GM18909 (cell line): ENCODE results near the gene OR2A1.
A peak's percentile ranks its signal among the peaks of the same experiment; 100 is the strongest.
"Not testable (repeated sequence)": the region's sequence is repeated elsewhere in the genome, so short reads cannot be mapped to it uniquely, and the experiment has no call there.

Experiments used
- ATAC-seq: cut with Tn5 transposase; IDR thresholded peaks from one replicate; pipeline ENCODE4 v1.9.1; 2021; ENCODE audit warnings: mild to moderate bottlenecking; ENCODE audit not compliant: unreplicated experiment, poor library complexity

OR2A1 gene

GRCh38 chr7:144321677-144322206, 9.5 kb downstream of the OR2A1 start:
- not testable (repeated sequence) for ATAC-seq

- not testable (repeated sequence) for ATAC-seq
Measured at GRCh38 chr7:144323359-144323758, 11.1 kb downstream of the OR2A1 start.

GRCh38 chr7:144325868-144326267, 13.6 kb downstream of the OR2A1 start:
- ATAC-seq, result not testable (repeated sequence)

- ATAC-seq, result not testable (repeated sequence)
Measured at GRCh38 chr7:144330044-144330443, 17.8 kb downstream of the OR2A1 start.

GRCh38 chr7:144331221-144331995, 19.2 kb downstream of the OR2A1 start:
- not testable (repeated sequence) for ATAC-seq

- ATAC-seq, result not testable (repeated sequence)
Measured at GRCh38 chr7:144331996-144332288, 19.7 kb downstream of the OR2A1 start.

- ATAC-seq, result peak; percentile 36
Measured at GRCh38 chr7:144348625-144349024, 36.4 kb downstream of the OR2A1 start.

- not testable (repeated sequence) for ATAC-seq
Measured at GRCh38 chr7:144351667-144352066, 39.4 kb downstream of the OR2A1 start.

GRCh38 chr7:144355176-144355822, 43.1 kb downstream of the OR2A1 start, which contains the start of gene ARHGEF5:
Gene ARHGEF5 (plus strand): TSS chr7:144355402. CDS start chr7:144362670, 7,268 bp downstream.
- ATAC-seq, result peak; percentile 78

- ATAC-seq, result not testable (repeated sequence)
Measured at GRCh38 chr7:144356185-144356584, 44.0 kb downstream of the OR2A1 start.

- ATAC-seq, result not testable (repeated sequence)
Measured at GRCh38 chr7:144356860-144357259, 44.6 kb downstream of the OR2A1 start.

- ATAC-seq, result not testable (repeated sequence)
Measured at GRCh38 chr7:144362061-144362460, 49.8 kb downstream of the OR2A1 start.

- not testable (repeated sequence) for ATAC-seq
Measured at GRCh38 chr7:144365523-144365922, 53.3 kb downstream of the OR2A1 start.

- ATAC-seq, result not testable (repeated sequence)
Measured at GRCh38 chr7:144367250-144367649, 55.0 kb downstream of the OR2A1 start.

- ATAC-seq, result peak; percentile 39
Measured at GRCh38 chr7:144369221-144369620, 57.0 kb downstream of the OR2A1 start.
